ENCODE data around the gene LAMC2.
A peak's percentile ranks its signal among the peaks of the same experiment; 100 is the strongest.

DNA sequence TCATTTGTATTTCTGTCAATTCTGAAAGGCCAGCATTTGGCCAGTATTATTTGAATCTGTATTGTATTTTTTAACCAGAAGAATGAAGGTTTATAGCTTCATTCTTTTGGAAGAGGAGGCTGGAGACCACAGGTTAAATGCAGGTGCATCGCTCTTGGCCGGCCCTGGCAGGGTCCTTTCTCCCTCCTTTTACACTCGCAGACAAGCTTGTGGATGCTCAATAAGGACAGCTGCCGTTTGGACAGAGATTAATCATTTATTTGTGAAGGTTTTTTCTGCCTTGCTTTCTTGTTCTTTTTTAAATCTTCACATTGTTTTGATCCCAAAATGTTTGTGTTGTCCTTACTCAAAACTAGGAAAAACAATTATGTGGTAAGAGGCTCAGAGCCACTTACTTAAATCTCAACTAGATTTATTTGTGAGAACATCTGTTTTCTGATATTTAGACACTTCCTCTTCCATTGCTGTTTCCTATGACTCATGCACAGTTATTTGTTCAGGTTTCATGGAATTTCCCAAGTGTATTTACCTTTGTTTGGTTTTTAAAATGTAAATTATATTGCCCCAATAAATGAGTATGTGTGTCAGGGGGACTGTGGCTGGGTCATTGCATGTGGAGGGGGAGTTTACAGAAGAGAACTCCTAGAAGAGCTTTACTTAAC, 46.7 kb upstream of the LAMC2 start:
- TF ChIP-seq POLR2AphosphoS5 (IDR thresholded peaks at IDR 0.05; ENCODE audit: low read depth, low read length) (peak; percentile 30; the same call in 1 of the 2 replicates), SIN3A (IDR thresholded peaks at IDR 0.05; ENCODE audit: borderline replicate concordance, insufficient read depth, low read length) (no peak)

Data from PFSK-1 (cell line).